ENCODE measurements around the gene CTBP1.

- TF ChIP-seq TAF1 (IDR thresholded peaks at IDR 0.05; ENCODE audit: low read depth, low read length) (no peak), HDAC6 (IDR thresholded peaks at IDR 0.05; ENCODE audit: low read depth, low read length) (no peak), TEAD4 (IDR thresholded peaks at IDR 0.05; ENCODE audit: low read depth, low read length) (no peak), CHD2 (IDR thresholded peaks at IDR 0.05; ENCODE audit: low read length) (no peak), CEBPB (IDR thresholded peaks at IDR 0.05; ENCODE audit: low read depth, low read length) (no peak), SIN3A (conservative IDR thresholded peaks at IDR 0.05 in 1 of 2, IDR thresholded peaks at IDR 0.05 in 1 of 2; ENCODE audit: low read depth in 1 of 2, low read length in 2 of 2) (no peak), EZH2 (IDR thresholded peaks at IDR 0.05; ENCODE audit: low read depth, low read length, severe bottlenecking) (no peak), NRF1 (IDR thresholded peaks at IDR 0.05; ENCODE audit: low read depth, low read length) (no peak), CTCF (IDR thresholded peaks at IDR 0.05; ENCODE audit: control extremely low read depth in 1 of 3, insufficient read depth in 1 of 3, low read depth in 1 of 3, low read length in 3 of 3) (no peak), POLR2AphosphoS5 (IDR thresholded peaks at IDR 0.05; ENCODE audit: low read depth, low read length) (no peak)
These were observed 84.9 kb downstream of the CTBP1 start for GRCh38 chr4:1164040-1164439.
